Fibroblast of pulmonary artery (primary cell): ENCODE measurements around the gene GPC5.

Experiments used
- DNase-seq: peaks from one replicate; pipeline ENCODE4 v3.0.0-alpha.2; 2010; ENCODE audit warnings: low read depth
- H3K4me3 ChIP-seq: replicated peaks from 2 replicates; pipeline ENCODE4 v1.5.1; 2011; ENCODE audit warnings: low read depth, mild to moderate bottlenecking, control low read depth, low read length, moderate library complexity
- TF ChIP-seq, protein P1 (sequence below): IDR thresholded peaks from 2 replicates; pipeline ENCODE4 v1.5.1; 2011; ENCODE audit warnings: mild to moderate bottlenecking, control low read depth, low read length, inconsistent platforms; ENCODE audit errors: missing control alignments

Gene GPC5

DNA sequence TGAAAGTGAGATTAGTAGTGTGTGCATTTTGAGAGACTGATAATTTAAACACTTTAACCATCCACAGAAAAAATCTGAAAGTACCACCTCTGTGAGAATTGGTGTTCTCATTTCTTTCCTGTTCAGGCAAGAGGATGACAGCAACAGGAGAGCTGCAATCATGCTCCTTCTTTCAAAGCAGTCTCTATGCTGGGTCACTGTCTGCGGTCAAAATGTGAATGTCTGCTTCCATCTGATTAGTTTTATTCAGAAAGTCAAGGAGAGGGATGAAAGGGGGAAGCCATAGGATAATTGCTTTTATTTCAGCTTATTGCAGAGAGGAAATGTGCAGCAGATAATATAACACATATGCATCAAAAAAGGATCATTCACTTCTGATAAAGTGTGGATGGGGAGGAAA lies 1514.2 kb downstream of the GPC5 start:
- TF ChIP-seq, protein P1, sequence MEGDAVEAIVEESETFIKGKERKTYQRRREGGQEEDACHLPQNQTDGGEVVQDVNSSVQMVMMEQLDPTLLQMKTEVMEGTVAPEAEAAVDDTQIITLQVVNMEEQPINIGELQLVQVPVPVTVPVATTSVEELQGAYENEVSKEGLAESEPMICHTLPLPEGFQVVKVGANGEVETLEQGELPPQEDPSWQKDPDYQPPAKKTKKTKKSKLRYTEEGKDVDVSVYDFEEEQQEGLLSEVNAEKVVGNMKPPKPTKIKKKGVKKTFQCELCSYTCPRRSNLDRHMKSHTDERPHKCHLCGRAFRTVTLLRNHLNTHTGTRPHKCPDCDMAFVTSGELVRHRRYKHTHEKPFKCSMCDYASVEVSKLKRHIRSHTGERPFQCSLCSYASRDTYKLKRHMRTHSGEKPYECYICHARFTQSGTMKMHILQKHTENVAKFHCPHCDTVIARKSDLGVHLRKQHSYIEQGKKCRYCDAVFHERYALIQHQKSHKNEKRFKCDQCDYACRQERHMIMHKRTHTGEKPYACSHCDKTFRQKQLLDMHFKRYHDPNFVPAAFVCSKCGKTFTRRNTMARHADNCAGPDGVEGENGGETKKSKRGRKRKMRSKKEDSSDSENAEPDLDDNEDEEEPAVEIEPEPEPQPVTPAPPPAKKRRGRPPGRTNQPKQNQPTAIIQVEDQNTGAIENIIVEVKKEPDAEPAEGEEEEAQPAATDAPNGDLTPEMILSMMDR = no peak
- H3K4me3 ChIP-seq = no peak overlapping the region
- no peak for DNase-seq

- no peak overlapping the region for H3K4me3 ChIP-seq
- TF ChIP-seq, protein P1 = no peak
- DNase-seq = no peak
Observed at GRCh38 chr13:92913840-92914239, 1515.4 kb downstream of the GPC5 start.
